ENCODE data around the gene KCNQ2.

- TF ChIP-seq SIN3A (IDR thresholded peaks at IDR 0.05; ENCODE audit: low read depth) (no peak), POLR2A (IDR thresholded peaks at IDR 0.05; ENCODE audit: borderline replicate concordance, extremely low read depth, insufficient read depth, insufficient read length) (no peak), EZH2 (IDR thresholded peaks at IDR 0.05) (no peak), MAX (IDR thresholded peaks at IDR 0.05) (no peak), ZFX (IDR thresholded peaks at IDR 0.05) (no peak), ZNF274 (IDR thresholded peaks at IDR 0.05; ENCODE audit: low read depth, low read length) (no peak), TCF7L2 (IDR thresholded peaks at IDR 0.05; ENCODE audit: borderline replicate concordance, extremely low read depth, insufficient read depth, insufficient read length) (no peak), JUND (IDR thresholded peaks at IDR 0.05) (no peak), ZBTB33 (IDR thresholded peaks at IDR 0.05; ENCODE audit: extremely low read depth, insufficient replicate concordance, low read length) (no peak), CBX3 (IDR thresholded peaks at IDR 0.05; ENCODE audit: low read depth) (no peak), SRF (IDR thresholded peaks at IDR 0.05; ENCODE audit: low read depth) (no peak)
- TF ChIP-seq, protein P1, sequence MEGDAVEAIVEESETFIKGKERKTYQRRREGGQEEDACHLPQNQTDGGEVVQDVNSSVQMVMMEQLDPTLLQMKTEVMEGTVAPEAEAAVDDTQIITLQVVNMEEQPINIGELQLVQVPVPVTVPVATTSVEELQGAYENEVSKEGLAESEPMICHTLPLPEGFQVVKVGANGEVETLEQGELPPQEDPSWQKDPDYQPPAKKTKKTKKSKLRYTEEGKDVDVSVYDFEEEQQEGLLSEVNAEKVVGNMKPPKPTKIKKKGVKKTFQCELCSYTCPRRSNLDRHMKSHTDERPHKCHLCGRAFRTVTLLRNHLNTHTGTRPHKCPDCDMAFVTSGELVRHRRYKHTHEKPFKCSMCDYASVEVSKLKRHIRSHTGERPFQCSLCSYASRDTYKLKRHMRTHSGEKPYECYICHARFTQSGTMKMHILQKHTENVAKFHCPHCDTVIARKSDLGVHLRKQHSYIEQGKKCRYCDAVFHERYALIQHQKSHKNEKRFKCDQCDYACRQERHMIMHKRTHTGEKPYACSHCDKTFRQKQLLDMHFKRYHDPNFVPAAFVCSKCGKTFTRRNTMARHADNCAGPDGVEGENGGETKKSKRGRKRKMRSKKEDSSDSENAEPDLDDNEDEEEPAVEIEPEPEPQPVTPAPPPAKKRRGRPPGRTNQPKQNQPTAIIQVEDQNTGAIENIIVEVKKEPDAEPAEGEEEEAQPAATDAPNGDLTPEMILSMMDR (IDR thresholded peaks at IDR 0.05 in 2 of 3, conservative IDR thresholded peaks at IDR 0.05 in 1 of 3; ENCODE audit: borderline replicate concordance in 1 of 3, insufficient read depth in 1 of 3, low read depth in 2 of 3, low read length in 2 of 3) = no peak
- TF ChIP-seq, protein P2, sequence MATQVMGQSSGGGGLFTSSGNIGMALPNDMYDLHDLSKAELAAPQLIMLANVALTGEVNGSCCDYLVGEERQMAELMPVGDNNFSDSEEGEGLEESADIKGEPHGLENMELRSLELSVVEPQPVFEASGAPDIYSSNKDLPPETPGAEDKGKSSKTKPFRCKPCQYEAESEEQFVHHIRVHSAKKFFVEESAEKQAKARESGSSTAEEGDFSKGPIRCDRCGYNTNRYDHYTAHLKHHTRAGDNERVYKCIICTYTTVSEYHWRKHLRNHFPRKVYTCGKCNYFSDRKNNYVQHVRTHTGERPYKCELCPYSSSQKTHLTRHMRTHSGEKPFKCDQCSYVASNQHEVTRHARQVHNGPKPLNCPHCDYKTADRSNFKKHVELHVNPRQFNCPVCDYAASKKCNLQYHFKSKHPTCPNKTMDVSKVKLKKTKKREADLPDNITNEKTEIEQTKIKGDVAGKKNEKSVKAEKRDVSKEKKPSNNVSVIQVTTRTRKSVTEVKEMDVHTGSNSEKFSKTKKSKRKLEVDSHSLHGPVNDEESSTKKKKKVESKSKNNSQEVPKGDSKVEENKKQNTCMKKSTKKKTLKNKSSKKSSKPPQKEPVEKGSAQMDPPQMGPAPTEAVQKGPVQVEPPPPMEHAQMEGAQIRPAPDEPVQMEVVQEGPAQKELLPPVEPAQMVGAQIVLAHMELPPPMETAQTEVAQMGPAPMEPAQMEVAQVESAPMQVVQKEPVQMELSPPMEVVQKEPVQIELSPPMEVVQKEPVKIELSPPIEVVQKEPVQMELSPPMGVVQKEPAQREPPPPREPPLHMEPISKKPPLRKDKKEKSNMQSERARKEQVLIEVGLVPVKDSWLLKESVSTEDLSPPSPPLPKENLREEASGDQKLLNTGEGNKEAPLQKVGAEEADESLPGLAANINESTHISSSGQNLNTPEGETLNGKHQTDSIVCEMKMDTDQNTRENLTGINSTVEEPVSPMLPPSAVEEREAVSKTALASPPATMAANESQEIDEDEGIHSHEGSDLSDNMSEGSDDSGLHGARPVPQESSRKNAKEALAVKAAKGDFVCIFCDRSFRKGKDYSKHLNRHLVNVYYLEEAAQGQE (IDR thresholded peaks at IDR 0.05; ENCODE audit: low read depth) = no peak
Measured at GRCh38 chr20:63423751-63424150, 48.7 kb downstream of the KCNQ2 start.

Data from HCT116 (cell line).